Activated B cell treated with CpG ODN at 0.5 μM for 24 hours (primary cell): Measurements from ENCODE around the gene SPG21. TPM values are rescaled to one million over a fixed set of nuclear protein-coding genes. Genes with fewer than 3 reads are reported as not detected.

ENCODE experiments used
- ATAC-seq: fragments of 200-7000 bp; cut with Tn5 transposase; one replicate; pipeline ENCODE4 v1.10.0; 2021; ENCODE audit warnings: low read depth, mild to moderate bottlenecking, moderate library complexity
- CTCF ChIA-PET: fragments of 350-600 bp; sonication (Branson Sonifier 250); formaldehyde crosslinking; loops from one replicate; lab custom pipeline; 2021; ENCODE audit warnings: antibody characterized with exemption; lab: Charles Lee
- POLR2A ChIA-PET: fragments of 350-600 bp; sonication (Branson Sonifier 250); formaldehyde crosslinking; loops from one replicate; lab custom pipeline; 2021; ENCODE audit warnings: antibody characterized with exemption; lab: Charles Lee
- DNase-seq: peaks from one replicate; pipeline ENCODE4 v3.0.0; 2022
- H3K27ac Mint-ChIP-seq: one replicate; pipeline ENCODE4 v1.8.0; 2020; ENCODE audit warnings: mixed read lengths
- H3K27me3 Mint-ChIP-seq: one replicate; pipeline ENCODE4 v1.8.0; 2021; ENCODE audit warnings: mixed read lengths
- H3K36me3 Mint-ChIP-seq: one replicate; pipeline ENCODE4 v1.8.0; 2021; ENCODE audit warnings: low read depth, mixed read lengths
- H3K4me1 Mint-ChIP-seq: one replicate; pipeline ENCODE4 v1.8.0; 2021; ENCODE audit warnings: mixed read lengths
- H3K4me3 Mint-ChIP-seq: one replicate; pipeline ENCODE4 v1.8.0; 2020; ENCODE audit warnings: mild to moderate bottlenecking, mixed read lengths
- H3K9me3 Mint-ChIP-seq: one replicate; pipeline ENCODE4 v1.8.0; 2020; ENCODE audit warnings: mixed read lengths
- intact Hi-C: fragments of 100-400 bp; cut with micrococcal nuclease; formaldehyde crosslinking; loops from one replicate; pipeline ENCODE4 v1.15.1; 2024
- total RNA-seq: library from RNA; stranded (reverse); gene quantifications from 2 replicates; pipeline ENCODE4 v1.2.3, GENCODE V29; 2022
- TF ChIP-seq, protein P1 (sequence below): fragments of 200-600 bp; IDR thresholded peaks from one replicate; pipeline ENCODE4 v1.8.0; 2022; ENCODE audit warnings: antibody characterized with exemption, mild to moderate bottlenecking

Gene SPG21
- total RNA-seq, 1 donor from 2014 or later: 75.7 TPM

- no peak overlapping the region for H3K27ac Mint-ChIP-seq
These were observed 8.1 kb upstream of the SPG21 start for GRCh38 chr15:64997745-64998375.

DNA sequence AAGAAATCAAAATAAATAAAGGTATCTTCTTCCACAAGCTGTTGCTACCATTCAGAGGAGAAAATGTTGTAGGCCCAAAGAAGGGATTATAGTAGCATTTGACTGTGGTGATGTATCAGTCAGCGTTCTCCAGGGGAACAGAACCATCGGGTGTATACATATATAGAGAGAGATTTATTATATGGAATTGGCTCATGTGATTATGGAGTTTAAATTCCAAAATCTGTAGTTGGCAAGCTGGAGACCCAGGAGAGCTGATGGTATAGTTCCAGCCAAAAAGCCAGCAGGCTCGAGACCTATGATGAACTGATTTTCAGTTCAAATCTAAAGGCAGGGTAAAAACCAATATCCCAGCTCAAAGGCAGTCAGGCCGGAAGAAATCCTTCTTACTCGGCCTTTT lies 7.4 kb upstream of the SPG21 start:
- no peaks in the 10 kb centered on the region for H3K27me3 Mint-ChIP-seq
- ATAC-seq (no peak), DNase-seq (no peak)
- ChIA-PET CTCF (no interaction called here), POLR2A (no interaction called here)
- TF ChIP-seq, protein P1, sequence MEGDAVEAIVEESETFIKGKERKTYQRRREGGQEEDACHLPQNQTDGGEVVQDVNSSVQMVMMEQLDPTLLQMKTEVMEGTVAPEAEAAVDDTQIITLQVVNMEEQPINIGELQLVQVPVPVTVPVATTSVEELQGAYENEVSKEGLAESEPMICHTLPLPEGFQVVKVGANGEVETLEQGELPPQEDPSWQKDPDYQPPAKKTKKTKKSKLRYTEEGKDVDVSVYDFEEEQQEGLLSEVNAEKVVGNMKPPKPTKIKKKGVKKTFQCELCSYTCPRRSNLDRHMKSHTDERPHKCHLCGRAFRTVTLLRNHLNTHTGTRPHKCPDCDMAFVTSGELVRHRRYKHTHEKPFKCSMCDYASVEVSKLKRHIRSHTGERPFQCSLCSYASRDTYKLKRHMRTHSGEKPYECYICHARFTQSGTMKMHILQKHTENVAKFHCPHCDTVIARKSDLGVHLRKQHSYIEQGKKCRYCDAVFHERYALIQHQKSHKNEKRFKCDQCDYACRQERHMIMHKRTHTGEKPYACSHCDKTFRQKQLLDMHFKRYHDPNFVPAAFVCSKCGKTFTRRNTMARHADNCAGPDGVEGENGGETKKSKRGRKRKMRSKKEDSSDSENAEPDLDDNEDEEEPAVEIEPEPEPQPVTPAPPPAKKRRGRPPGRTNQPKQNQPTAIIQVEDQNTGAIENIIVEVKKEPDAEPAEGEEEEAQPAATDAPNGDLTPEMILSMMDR: no peak
- peaks cover 5% of the 10 kb centered on the region for H3K36me3 Mint-ChIP-seq
- H3K27ac Mint-ChIP-seq: no peak overlapping the region
- no peak overlapping the region for H3K4me3 Mint-ChIP-seq
- peaks cover 2% of the 10 kb centered on the region for H3K4me1 Mint-ChIP-seq
- intact Hi-C loops: no loop called here
- no peaks in the 10 kb centered on the region for H3K9me3 Mint-ChIP-seq

More at GRCh38 chr15:64997745-64998375, 8.1 kb upstream of the SPG21 start:
- H3K36me3 Mint-ChIP-seq: peaks cover 8% of the 10 kb centered on the region
- ChIA-PET CTCF (no interaction called here), POLR2A (no interaction called here)
- H3K4me1 Mint-ChIP-seq: peaks cover 1% of the 10 kb centered on the region
- no peaks in the 10 kb centered on the region for H3K9me3 Mint-ChIP-seq
- ATAC-seq (no peak), DNase-seq (no peak)
- TF ChIP-seq, protein P1: no peak
- no peak overlapping the region for H3K4me3 Mint-ChIP-seq
- intact Hi-C loops: no loop called here
- no peaks in the 10 kb centered on the region for H3K27me3 Mint-ChIP-seq

GRCh38 chr15:64993290-64993689 lies 3.6 kb upstream of the SPG21 start:
- intact Hi-C loops: loop anchor here (5.0 kb wide), 2 partner anchors 166 to 304 kb away; partner anchors contain the start of genes PIF1 and RNU5A-1
- POLR2A ChIA-PET: no interaction called here

DNA sequence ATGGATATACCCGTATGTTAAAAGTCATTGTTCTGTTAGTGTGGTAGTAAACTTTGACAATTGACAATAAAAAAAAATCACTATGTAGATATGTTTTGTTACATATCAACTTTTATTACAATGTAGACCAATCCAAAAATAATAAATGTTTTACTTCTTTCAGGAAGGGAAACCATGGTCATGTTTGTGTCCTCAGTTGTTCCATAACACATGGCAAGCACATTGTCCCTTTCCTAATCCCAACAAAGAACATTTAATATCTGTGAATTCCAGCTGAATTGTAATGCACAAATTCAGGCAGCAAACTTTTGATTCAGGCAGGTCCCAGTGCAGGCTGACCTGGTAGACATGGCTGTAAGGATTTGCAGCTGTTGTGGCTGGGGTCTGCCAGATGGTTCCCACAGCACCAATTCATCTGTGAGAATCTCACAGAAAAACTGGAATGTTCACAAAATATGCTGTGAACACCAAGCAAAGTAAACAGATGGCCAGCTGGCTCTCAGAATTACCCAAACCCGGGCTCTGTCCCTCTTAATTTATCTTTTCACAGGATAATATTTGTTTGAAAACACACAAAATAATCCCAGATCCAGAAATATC lies 1.9 kb upstream of the SPG21 start:
- CTCF ChIA-PET: interaction anchor here (1.6 kb wide), 1 partner anchor 17 kb away, joined by 4 read pairs; no protein-coding TSS in a partner anchor
- no peaks in the 10 kb centered on the region for H3K27me3 Mint-ChIP-seq

More at GRCh38 chr15:64993290-64993689, 3.6 kb upstream of the SPG21 start:
- CTCF ChIA-PET: no interaction called here
- ATAC-seq (no peak), DNase-seq (no peak)
- Mint-ChIP-seq H3K9me3 (no peaks in the 10 kb centered on the region), H3K27me3 (no peaks in the 10 kb centered on the region), H3K4me3 (no peak overlapping the region), H3K36me3 (peaks cover 5% of the 10 kb centered on the region), H3K27ac (peak overlapping the region; percentile 13), H3K4me1 (peaks cover 22% of the 10 kb centered on the region)
- TF ChIP-seq, protein P1: no peak

GRCh38 chr15:64990168-64990470 lies 405 bp upstream of the SPG21 start:
- Mint-ChIP-seq H3K36me3 (peaks cover 18% of the 10 kb centered on the region), H3K27ac (peak overlapping the region; percentile 83), H3K4me1 (peaks cover 42% of the 10 kb centered on the region), H3K9me3 (no peaks in the 10 kb centered on the region), H3K27me3 (no peaks in the 10 kb centered on the region), H3K4me3 (peak overlapping the region; percentile 86)
- TF ChIP-seq, protein P1: no peak
- POLR2A ChIA-PET: interaction anchor here (0.6 to 2.1 kb wide), 9 partner anchors 10 to 314 kb away, joined by 3 to 17 read pairs (median 4); partner anchors contain the start of genes PIF1 and RNU5B-1
- DNase-seq (no peak), ATAC-seq (no peak)
- intact Hi-C loops: loop anchor here (1.0 to 5.0 kb wide), 7 partner anchors 19 to 307 kb away; partner anchors contain the start of genes CLPX, MTFMT, PIF1 and RNU5A-1
- CTCF ChIA-PET: interaction anchor here (1.3 kb wide), 1 partner anchor 19 kb away, joined by 4 read pairs; no protein-coding TSS in a partner anchor

More for the DNA sequence above, 1.9 kb upstream of the SPG21 start:
- ATAC-seq: no peak
- no peak for DNase-seq
- Mint-ChIP-seq H3K36me3 (peaks cover 17% of the 10 kb centered on the region), H3K4me3 (no peak overlapping the region), H3K4me1 (peaks cover 35% of the 10 kb centered on the region), H3K9me3 (no peaks in the 10 kb centered on the region), H3K27ac (no peak overlapping the region)
- intact Hi-C loops: loop anchor here (2.0 to 5.0 kb wide), 5 partner anchors 17 to 306 kb away; partner anchors contain the start of genes CLPX, PIF1 and RNU5A-1
- TF ChIP-seq, protein P1: no peak
- POLR2A ChIA-PET: no interaction called here
